ENCODE measurements around the gene TERT. TPM values are rescaled to one million over a fixed set of nuclear protein-coding genes. Genes with fewer than 3 reads are reported as not detected.
A peak's percentile ranks its signal among the peaks of the same experiment; 100 is the strongest.

TERT gene
- polyA plus RNA-seq, 4 donors: 0.20 to 0.56 (median 0.39) TPM

DNA sequence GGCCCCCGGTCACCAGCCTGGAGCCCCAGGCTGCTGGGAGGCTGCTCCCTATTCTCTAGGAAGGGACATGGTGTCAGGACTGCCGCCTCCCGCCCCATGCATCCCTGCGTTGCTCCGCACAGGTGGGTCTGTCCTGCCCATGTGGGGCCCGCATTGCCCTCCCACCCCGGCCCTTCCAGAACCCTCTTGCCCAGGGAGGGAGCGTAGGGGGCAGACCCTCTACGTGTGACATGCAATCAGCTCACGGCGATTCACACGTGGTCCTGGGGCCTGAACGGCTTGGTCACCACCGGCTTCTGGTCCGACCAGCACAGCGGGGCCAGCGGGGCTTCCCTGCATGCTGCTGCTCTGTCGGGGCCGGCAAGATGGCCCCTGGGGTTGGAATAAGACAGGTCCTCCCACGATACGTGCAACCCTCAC is 84.0 kb downstream of the TERT start:
- DNase-seq (ENCODE audit: low read depth in 4 of 4, low spot score in 2 of 4): no peak

DNA sequence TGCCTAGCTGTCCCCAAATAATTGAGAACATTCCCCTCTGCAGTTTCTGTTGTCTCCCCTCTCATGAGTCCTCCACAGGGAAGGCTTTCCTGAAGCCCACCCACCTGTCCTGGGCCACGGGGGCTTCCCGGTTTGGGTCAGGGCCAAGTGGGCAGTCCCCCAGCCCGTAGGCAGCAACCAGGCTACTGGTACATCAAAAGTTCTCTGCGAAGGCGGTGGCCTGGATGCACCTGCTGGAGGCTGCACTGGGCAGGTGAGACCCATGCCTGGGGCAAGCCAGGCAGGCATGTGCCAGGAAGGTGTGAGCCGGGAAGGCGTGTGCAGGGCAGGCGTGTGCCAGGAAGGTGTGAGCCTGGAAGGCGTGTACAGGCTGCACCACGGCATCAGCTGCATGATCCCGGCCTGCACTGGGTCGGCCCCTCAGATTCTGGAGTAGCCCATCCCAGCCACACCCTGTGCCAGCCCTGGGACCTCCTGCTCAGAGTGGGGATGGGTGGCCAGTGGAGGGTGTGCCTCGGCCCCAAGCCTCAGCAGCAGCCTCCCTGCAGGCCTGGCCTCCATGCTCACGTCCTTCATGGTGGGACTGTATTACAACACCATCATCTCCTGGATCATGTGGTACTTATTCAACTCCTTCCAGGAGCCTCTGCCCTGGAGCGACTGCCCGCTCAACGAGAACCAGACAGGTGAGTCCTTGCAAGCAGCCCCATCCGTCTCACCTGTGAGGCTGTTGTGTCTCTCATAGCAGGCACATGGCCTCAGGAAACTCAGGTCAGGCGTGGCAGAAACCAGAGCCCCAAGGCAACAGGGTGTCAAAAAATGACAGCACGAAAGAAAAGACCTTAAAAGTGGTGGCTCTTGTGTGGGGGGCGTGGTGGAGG is 84.7 kb downstream of the TERT start:
- no peak for DNase-seq (ENCODE audit: low read depth in 4 of 4, low spot score in 2 of 4)

DNA sequence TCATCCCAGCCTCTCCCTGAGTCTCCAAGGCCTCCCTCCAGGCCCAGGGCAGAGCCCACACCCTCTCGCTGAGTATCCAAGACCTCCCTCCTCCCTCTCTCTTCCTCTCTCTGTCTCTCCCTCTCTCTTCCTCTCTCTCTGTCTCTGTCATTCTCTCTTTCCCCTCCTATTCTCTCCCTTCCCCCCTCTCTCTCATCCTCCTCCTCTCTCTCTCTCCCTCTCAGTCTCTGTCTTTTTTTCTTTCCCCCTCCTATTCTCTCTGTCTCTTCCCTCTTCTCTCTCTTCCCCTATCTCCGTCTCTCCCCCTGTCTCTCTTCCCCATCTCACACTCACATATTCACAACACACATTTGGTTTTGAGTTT is 85.4 kb downstream of the TERT start:
- DNase-seq (ENCODE audit: low read depth in 4 of 4, low spot score in 2 of 4): no peak

DNA sequence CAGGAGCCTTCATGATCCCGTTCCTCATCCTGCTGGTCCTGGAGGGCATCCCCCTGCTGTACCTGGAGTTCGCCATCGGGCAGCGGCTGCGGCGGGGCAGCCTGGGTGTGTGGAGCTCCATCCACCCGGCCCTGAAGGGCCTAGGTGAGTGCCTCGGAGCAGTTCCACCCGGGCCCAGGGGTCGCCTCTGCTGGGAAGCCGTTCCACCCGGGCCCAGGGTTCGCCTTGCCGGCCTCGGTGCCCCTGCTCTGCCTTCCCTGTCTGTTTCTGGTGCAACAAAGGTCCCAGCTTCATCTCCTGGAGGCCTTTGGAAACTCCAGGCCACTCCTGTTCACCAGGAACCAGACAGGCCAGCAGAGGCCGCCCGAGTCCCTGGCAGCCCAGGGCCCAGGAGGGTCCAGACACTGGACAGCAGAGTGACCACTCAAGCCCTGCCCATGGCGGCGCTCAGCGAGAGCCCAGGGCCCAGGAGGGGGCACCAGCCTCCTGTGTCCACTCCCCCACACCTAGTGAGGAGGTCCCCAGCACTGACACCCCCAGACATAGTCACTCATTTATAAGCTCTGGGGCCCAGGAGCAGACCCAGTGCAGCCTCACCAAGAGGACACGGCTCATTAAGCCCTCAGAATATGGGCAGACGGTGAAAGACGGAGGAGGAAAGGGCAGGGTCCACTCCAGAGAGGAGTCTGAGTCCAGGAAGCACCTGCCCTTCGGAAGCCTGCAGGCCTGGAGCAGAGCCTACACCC is 86.0 kb downstream of the TERT start:
- peak in 1 of 4 donors; percentile 70 for DNase-seq (ENCODE audit: low read depth in 4 of 4, low spot score in 2 of 4)

DNA sequence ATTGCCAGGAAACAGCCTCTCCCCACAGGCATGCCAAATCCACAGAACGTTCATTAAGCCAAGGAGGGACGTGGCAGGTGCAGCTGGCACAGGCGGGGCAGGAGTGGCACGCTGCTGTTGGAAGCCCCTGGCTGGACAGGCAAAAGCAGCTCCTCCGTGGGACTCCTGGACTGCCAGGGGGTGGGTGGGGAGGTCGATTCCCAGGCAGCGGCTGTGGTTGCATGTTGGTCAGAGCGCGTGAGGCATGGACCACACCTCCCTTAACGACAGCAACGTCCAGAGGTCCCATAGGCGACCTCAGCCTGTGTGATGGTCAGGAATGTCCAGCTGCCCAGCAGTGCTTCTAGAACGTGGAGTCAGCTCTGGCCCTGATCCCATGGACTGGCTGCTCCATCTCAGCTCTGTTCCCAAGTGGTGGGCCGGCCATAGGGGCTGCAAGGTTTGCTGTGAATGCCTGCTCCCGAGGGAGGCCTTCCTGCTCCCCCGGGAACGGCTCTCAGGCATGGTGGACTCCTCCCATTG is 86.6 kb downstream of the TERT start:
- DNase-seq (ENCODE audit: low read depth in 4 of 4, low spot score in 2 of 4): no peak

DNA sequence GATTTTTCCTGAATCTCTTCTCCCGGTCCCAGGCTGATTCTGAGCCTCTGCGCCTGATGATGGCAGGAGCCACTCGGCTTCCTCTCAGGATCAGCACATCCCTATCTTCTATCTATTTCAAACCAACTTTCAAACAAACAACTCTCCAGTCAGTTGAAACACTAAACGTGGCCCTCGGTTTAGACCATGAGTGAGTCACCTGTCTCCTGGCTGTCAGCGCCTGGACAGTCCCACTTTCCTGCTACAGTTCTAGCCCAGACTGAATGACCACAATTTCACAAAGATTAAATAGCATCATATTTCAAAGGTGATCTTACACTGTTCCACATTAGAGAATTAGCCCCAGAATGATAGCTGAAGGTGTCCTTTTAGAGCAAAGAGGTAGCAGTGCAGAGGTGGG is 87.3 kb downstream of the TERT start:
- DNase-seq (ENCODE audit: low read depth in 4 of 4, low spot score in 2 of 4): no peak

DNA sequence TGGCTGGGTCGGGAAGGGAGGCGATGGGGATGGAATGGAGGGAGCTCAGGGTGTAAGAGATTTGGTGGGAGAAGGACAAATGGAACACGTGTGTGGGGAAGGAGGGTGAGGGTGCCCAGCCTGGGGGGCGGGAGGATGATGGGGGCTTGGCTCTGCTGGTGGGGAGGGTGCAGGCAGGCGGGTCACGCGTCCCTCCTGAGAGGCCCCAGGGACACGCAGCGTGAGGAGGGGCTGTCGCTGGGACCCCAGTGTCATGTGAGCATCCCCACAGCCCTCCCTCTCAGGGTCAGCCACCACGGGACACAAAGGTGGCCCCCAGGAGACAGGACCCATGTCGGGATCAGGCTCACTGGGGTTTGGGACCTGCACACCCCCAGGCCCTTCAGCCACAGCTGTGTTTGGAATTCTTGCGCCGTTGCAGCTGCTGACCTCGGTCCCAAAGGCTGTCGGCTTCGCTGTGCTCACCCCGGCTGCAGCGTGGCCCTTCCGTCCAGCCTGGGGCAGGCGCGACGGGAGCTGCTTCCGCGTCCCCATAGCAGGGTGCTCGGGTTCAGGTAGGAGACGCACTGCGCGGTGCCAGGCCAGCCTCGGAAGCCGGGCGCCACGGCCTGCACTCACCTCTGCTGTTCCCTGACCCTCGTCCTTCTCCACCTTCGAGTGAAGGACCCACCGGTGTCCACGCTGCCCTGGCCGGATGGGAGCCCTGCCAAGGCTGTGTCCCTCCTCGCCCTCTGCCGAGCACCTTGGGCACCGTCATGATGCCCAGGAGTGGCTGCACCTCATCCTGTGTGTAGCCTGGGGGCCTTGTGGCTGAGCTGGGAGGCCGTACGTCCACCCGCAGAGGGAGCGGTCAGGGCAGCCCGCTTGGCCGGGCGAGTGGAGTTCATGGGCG is 88.1 kb downstream of the TERT start:
- no peak for DNase-seq (ENCODE audit: low read depth in 4 of 4, low spot score in 2 of 4)

DNA sequence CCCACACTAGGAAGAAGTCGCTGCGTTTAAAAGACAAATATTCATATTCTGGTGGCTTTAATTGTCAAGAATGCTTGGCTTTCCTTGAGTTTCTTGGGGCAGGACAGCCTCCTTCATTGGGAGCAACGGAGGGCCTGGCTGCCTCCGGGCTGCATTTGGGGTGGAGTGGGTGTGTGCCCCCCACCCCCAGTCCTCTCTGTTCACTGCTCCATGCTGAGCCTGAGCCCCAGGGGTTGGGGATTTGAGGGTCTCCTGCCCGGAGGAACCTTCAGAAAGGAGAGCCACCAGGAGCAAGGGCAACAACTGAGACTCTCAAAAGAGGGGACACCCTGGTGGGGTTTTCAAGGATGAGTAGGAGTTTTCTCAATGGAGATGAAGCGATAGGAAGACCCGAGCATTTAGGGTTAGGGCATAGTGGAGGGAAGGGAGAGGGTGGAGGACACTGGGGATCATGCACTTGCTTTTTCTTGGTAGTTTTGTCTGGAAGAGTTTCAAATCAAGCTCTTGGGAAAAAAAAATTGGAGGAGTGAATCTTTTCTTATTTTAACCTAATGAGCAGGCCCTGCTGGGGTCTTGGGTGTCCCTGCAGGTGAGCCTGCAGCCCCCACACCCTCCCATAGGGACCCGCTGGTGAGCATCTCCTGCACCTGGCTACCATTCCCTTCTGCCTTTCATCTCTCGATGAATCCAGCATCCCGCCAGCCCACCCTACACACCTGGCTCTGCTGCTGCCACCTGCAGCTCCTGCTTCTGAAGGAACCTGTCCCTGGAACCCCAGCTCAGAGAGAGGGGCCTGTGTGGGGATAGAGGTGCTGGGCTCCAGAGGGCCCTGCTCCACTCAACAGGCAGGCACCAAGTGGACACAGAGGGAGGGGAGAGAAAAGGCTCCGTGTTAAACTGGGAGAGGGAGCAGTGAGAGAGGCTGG is 89.3 kb downstream of the TERT start:
- no peak for DNase-seq (ENCODE audit: low read depth in 4 of 4, low spot score in 2 of 4)

DNA sequence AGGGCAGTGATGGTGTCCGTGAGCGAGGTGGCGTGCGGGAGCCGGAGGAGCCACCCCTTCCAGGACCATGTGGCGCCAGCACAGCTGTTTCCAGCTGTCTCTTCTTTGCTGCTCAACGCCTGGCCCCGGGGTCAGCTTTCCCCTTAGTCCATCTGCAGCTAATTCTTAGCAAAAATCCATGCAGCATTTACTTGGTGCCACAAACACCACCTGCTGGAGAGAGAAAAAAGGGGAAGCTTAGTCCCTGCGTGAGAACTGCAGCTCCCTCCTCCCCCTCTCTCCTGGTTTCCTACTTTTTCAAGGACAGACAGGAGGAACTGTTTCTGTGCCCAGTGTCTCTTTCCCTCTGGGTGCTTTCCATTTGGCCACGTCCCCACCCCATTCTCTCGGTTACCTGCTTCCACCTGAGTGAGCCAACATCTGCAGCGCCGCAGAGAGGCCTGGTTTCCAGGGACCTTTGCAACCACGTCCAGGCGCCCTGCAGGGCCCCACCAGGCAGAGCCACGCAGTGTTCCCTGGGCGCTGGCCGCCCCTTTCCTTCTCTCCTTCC is 90.1 kb downstream of the TERT start:
- peak in 2 of 4 donors; percentile 71 to 72 for DNase-seq (ENCODE audit: low read depth in 4 of 4, low spot score in 2 of 4)

DNA sequence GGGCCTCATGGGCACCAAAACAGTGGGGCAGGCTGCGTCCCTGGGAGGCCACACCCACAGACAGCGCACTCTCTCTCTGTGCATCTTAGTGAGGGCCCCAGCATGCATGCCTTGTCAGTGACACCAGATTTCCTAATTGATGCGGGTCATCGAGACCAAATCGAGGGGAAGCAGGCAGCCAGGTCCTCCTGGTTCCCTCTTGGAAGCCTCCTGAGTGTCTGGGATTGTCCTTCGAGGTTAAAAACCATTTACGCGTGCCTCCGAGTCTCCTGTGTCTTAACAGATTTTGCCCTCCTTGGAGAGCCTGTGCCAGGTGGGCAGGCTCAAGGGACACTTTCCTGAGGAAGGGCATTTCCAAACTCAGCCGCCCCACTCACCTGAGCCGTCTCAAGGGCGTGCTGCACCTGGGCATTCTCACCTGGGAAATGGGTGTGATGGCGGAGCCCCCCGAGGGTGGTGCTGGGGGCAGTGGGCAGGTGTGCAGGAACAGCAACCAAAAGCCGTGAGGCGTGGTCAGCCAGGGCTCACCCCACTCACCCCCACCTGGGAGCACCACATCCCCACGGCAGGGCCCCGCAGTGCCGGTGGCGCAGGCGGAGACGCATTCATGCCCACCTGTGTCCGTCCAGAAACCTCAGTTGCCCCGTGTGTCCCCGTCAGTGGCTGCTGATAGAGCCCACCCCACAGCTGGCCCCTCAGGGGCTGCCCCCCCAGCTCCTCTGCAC is 90.7 kb downstream of the TERT start:
- DNase-seq (ENCODE audit: low read depth in 4 of 4, low spot score in 2 of 4): no peak

DNA sequence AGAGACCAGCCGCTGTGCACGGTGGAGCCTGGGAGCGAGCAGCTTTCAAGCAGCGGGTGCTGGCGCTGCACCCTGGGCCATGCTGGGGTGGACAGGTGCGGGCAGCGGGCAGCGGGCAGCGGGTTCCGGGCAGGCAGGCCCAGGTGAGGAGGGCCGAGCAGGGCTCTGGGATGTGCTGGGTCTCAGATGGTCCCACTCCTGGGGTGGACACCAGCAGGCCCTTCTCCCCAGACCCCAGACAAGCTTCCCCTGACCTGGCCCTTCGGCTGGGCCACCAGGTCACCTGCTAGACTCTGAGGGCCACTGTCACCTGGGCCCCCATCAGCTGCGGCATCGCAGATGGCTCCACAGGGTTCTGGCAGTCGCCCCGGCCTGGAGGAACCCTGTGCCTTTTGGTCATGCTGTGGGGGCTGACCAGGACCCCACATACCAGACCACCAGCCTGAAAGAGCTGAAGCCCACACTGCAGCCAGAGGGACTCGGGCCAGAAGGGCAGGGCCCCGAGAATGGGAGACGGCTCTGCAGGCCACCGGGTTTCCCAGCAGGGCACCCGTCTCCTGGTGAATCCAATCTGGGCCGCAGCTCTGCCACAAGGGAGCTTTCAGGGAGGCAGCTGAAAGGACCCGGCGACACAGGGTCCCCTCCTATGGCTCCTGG is 91.4 kb downstream of the TERT start:
- no peak for DNase-seq (ENCODE audit: low read depth in 4 of 4, low spot score in 2 of 4)

Other genes starting within 250 kb of the TERT start
- gene SLC12A7, start 183.0 kb downstream of the TERT start, polyA plus RNA-seq (ENCODE audit: insufficient read length in 4 of 4): 10 to 100 TPM; 28.8 to 48.2 (median 41.8) TPM
- gene SLC6A19, start 93.5 kb downstream of the TERT start, polyA plus RNA-seq (ENCODE audit: insufficient read length in 4 of 4): 10 to 100 TPM; 35.4 to 76.4 (median 59.7) TPM
- 1 to 10 TPM in 3 of 4 donors, under 1 TPM in 1; 0.29 to 5.4 (median 1.3) TPM for gene SLC6A18, start 69.7 kb downstream of the TERT start, polyA plus RNA-seq (ENCODE audit: insufficient read length in 4 of 4)
- gene CLPTM1L, start 50.0 kb upstream of the TERT start, polyA plus RNA-seq (ENCODE audit: insufficient read length in 4 of 4): 100 to 1,000 TPM; 122 to 130 (median 129) TPM
- gene SLC6A3, start 150.4 kb upstream of the TERT start, polyA plus RNA-seq (ENCODE audit: insufficient read length in 4 of 4): under 1 TPM; 0.56 to 0.88 (median 0.67) TPM
- gene LPCAT1, start 228.9 kb upstream of the TERT start, polyA plus RNA-seq (ENCODE audit: insufficient read length in 4 of 4): 10 to 100 TPM; 40.6 to 48.3 (median 43.6) TPM

All from left renal cortex interstitium (tissue), 4 donors.